Measurements from ENCODE around the gene ACVR1B.

The ACVR1B gene

GRCh38 chr12:52036587-52037171 lies 85.2 kb downstream of the ACVR1B start:
- CTCF ChIA-PET, result interaction anchor here (0.9 to 5.6 kb wide), 2 partner anchors 12 to 33 kb away, joined by 4 to 76 read pairs; no protein-coding TSS in a partner anchor
- Histone ChIP-seq H3K9me3 (ENCODE audit: control insufficient read depth, insufficient read depth, low read depth, low read length) (no peaks in the 10 kb centered on the region), H3K4me1 (ENCODE audit: control insufficient read depth, insufficient read depth, low read length) (peaks cover 8% of the 10 kb centered on the region), H3K36me3 (ENCODE audit: control insufficient read depth in 2 of 2, insufficient read depth in 1 of 2, low read length in 2 of 2) (no peaks in the 10 kb centered on the region), H3K4me3 (ENCODE audit: low read depth, low read length) (peak overlapping the region; percentile 29), H3K27ac (ENCODE audit: extremely low read depth, low read depth, low read length) (no peak overlapping the region)
- POLR2A ChIA-PET, result interaction anchor here (0.6 kb wide), 1 partner anchor 1058 kb away, joined by 3 read pairs; no protein-coding TSS in a partner anchor
- TF ChIP-seq ZNF777 (tag by site-specific recombination; IDR thresholded peaks at IDR 0.05; ENCODE audit: borderline replicate concordance), result no peak
- no peak for TF ChIP-seq ZNF19 (tag by site-specific recombination; IDR thresholded peaks at IDR 0.05; ENCODE audit: low read depth)
- TF ChIP-seq PRDM2 (tag by site-specific recombination; IDR thresholded peaks at IDR 0.05; ENCODE audit: borderline replicate concordance), result no peak
- no peak for TF ChIP-seq ZNF16 (tag by site-specific recombination; IDR thresholded peaks at IDR 0.05; ENCODE audit: low read depth)
- no peak for TF ChIP-seq ZNF670 (tag by site-specific recombination; IDR thresholded peaks at IDR 0.05; ENCODE audit: low read depth)
- no peak for TF ChIP-seq ZFP41 (tag by site-specific recombination; IDR thresholded peaks at IDR 0.05; ENCODE audit: borderline replicate concordance)
- no peak for TF ChIP-seq MEIS1 (CRISPR knock-in tag; IDR thresholded peaks at IDR 0.05; ENCODE audit: borderline replicate concordance)
- TF ChIP-seq ZNF830 (tag by site-specific recombination; IDR thresholded peaks at IDR 0.05; ENCODE audit: low read depth), result no peak
- TF ChIP-seq ZNF548 (tag by site-specific recombination; IDR thresholded peaks at IDR 0.05), result no peak
- TF ChIP-seq ZNF311 (tag by site-specific recombination; IDR thresholded peaks at IDR 0.05; ENCODE audit: borderline replicate concordance), result no peak
- TF ChIP-seq ZBTB1 (tag by site-specific recombination; IDR thresholded peaks at IDR 0.05), result no peak
- no peak for TF ChIP-seq ZNF549 (tag by site-specific recombination; IDR thresholded peaks at IDR 0.05)
- 0 out of 2 replicates have a peak, but pooled peaks have one; percentile 9 for TF ChIP-seq ZBTB44 (tag by site-specific recombination; IDR thresholded peaks at IDR 0.05)
- no peak for TF ChIP-seq ZNF404 (tag by site-specific recombination; IDR thresholded peaks at IDR 0.05)
- no peak for TF ChIP-seq ZBTB11 (tag by site-specific recombination; conservative IDR thresholded peaks at IDR 0.05; ENCODE audit: low read depth)
- no peak for TF ChIP-seq ZNF391 (tag by site-specific recombination; IDR thresholded peaks at IDR 0.05; ENCODE audit: borderline replicate concordance, low read depth)
- no peak for TF ChIP-seq ZNF157 (tag by site-specific recombination; IDR thresholded peaks at IDR 0.05)
- 0 out of 2 replicates have a peak, but pooled peaks have one; percentile 33 for TF ChIP-seq ZXDB (tag by site-specific recombination; IDR thresholded peaks at IDR 0.05)
- TF ChIP-seq KLF7 (tag by site-specific recombination; IDR thresholded peaks at IDR 0.05; ENCODE audit: borderline replicate concordance), result peak; percentile 82; the same call in 1 of the 2 replicates
- TF ChIP-seq TCF7L2 (IDR thresholded peaks at IDR 0.05; ENCODE audit: borderline replicate concordance, low read depth, low read length), result no peak
- 0 out of 2 replicates have a peak, but pooled peaks have one; percentile 59 for TF ChIP-seq KLF17 (tag by site-specific recombination; IDR thresholded peaks at IDR 0.05)
- TF ChIP-seq ZNF529 (tag by site-specific recombination; IDR thresholded peaks at IDR 0.05; ENCODE audit: insufficient replicate concordance), result no peak
- peak; percentile 64 for TF ChIP-seq KLF1 (tag by site-specific recombination; IDR thresholded peaks at IDR 0.05)
- TF ChIP-seq ZNF76 (tag by site-specific recombination; IDR thresholded peaks at IDR 0.05; ENCODE audit: borderline replicate concordance, low read depth), result no peak
- TF ChIP-seq ZNF335 (tag by site-specific recombination; conservative IDR thresholded peaks at IDR 0.05), result peak; percentile 46
- no peak for TF ChIP-seq BCL11B (tag by site-specific recombination; IDR thresholded peaks at IDR 0.05; ENCODE audit: low read depth)

Measured in HEK293 (cell line).